ENCODE data around the gene IDH2.

The IDH2 gene

DNA sequence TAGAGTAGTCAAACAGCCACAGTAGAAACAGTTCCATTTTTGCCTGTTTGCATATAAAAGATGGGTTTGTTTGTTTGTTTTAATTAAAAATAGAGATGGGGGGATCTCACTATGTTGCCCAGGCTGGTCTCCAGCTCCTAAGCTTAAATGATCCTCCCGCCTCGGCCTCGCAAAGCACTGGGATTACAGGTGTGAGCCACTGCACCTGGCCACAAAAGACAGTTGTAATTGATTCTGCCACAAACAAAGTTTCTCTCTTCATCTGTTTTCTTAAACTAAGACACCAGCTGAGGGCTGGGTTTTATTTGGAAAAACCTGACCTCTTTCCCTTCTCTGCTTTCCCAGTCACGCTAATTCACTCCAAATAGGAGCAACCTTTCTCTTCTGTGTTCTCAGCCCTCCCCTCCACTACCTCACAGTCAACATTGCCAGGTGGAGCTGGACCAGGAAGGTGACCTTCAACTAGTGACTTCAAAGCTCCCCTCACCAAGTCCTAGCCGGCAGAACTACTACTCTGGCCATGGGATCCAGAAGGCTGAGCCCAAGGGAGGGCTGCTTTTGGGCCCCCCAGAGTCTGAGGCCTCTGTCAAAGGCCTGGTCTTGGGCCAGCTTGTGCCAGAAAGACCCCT is 1.5 kb upstream of the IDH2 start:
- TF ChIP-seq CTCF (IDR thresholded peaks at IDR 0.05) = no peak

DNA sequence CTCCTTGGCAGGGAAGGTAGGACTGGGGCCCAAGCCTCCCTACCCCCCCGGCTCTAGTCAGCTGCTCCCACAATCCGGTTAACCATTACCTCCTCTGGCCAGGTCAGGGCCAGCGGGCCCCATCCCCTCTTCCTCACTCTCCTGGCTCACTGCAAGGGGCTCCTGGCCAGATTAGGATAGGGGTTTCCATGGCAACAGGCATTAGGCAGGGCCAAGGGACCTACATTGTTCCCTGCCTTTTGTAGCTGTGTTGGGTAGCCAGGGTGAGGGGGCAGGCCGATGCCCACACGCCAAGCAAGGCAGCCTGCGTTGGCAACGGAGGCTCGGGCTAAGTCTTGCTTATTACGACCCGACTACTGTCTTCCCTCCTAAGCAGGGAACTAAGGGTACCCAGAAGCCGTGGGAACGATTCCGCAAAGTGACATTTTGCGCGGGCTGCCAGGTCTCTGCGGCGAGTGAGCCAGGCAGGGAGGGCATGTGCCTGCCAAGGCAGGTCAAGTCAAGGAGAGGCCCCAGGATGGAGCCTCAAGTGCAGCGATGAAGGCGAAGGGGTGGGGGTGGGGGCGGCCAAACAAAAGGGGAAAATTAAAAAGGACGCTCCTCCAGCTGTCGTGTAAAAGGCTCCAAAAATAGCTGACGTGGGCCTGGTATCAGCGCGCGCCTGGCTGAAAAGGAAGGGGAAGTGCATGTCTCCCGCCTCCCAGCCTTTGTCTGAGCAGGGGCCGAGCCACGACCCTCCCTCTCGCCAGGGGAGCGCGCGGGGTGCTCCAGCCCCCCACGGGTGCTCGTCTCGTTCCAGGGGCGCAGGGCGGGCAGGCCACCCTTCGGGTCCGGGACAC is 919 bp downstream of the IDH2 start:
- TF ChIP-seq CTCF (IDR thresholded peaks at IDR 0.05) = no peak

DNA sequence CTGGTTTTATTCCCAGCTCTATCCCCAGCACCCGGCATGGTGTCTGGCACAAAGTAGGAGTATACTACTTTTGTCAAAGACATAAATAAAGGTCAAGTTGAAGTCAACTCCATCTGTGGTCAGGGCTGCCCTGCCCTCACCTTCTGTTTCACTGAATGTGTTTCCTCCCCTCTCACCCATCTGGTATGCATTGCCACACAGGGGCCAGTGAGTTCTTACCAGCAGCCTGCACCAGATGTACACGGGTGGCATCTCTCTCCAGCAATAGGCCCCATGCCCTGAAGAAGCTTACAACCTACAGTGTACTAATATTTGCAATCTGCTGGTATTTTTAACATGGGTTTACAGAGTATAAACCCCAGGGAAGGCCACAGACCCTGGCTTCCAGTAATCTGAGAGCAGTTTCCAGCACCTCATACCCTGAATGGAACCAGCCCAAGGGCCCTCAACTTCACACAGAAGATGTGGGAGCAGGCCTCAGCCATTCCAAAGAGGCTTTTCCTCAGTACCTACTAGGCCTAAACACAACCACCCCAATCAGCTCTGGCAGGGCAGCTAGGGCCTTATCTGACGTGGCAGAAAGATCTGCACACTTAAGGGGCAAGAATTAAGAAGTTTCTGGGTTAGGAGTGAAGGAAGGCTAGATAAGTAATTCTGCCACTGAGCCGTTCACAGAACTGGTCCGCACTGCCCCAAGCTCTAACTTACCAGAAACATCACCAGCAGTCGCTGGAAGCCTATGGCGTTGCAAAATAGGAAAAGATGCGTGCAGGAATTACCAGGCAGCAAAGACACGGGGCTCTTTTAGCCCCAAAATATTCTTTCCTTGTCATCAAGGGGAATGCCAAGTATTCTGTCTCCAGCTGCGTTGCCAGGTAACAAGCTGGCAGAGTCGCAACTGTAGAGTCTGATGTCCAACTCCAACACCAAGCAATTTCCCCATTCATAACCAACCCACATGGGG is 2.1 kb downstream of the IDH2 start:
- no peak for TF ChIP-seq CTCF (IDR thresholded peaks at IDR 0.05)

DNA sequence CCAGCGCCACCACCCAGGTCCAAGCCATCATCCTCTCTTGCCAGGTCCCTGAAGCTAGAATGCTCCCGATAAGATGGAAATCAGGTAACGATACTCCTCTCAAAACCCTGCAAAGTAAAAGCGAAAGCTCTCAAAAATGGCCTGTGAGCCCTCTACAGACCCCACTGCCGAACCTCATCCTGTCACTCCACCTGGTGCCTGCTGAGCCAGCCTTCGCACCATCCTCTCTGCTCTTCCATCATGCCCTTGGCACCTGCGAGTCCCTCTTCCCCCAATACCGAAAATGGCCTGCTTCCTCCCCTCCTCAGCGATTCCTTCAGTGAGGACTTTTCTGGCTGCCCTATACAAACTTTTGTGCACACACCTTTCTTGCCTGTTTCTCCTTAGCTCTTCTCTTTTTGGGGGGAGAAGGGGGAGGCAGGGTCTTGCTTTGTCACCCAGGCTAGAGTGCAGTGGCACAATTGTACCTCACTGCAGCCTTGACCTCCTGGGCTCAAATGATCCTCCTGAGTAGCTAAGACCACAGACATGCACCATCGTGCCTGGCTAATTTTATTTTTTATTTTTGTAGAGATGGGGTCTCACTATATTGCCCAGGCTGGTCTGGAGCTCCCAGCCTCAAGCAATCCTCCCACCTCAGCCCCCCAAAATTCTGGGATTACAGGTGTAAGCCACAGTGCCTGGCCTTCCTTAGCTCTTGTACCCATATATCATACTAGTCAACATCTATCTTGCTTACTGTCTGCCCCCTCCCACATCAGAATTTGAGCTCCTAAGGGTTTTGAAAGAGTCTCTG is 3.0 kb downstream of the IDH2 start:
- no peak for TF ChIP-seq CTCF (IDR thresholded peaks at IDR 0.05)

- no peak for TF ChIP-seq CTCF (IDR thresholded peaks at IDR 0.05)
Observed at GRCh38 chr15:90097475-90097874, 4.8 kb downstream of the IDH2 start.

- TF ChIP-seq CTCF (IDR thresholded peaks at IDR 0.05) = no peak
Observed at GRCh38 chr15:90095521-90095959, 6.7 kb downstream of the IDH2 start.
